EH (cell line): ENCODE data around the gene USP37.
"Not testable (repeated sequence)": the region's sequence is repeated elsewhere in the genome, so short reads cannot be mapped to it uniquely, and the experiment has no call there.

ENCODE experiments used
- DNase-seq: peaks from one replicate; pipeline ENCODE4 v3.0.0-alpha.2; 2015; ENCODE audit warnings: low read depth

Gene USP37

DNA sequence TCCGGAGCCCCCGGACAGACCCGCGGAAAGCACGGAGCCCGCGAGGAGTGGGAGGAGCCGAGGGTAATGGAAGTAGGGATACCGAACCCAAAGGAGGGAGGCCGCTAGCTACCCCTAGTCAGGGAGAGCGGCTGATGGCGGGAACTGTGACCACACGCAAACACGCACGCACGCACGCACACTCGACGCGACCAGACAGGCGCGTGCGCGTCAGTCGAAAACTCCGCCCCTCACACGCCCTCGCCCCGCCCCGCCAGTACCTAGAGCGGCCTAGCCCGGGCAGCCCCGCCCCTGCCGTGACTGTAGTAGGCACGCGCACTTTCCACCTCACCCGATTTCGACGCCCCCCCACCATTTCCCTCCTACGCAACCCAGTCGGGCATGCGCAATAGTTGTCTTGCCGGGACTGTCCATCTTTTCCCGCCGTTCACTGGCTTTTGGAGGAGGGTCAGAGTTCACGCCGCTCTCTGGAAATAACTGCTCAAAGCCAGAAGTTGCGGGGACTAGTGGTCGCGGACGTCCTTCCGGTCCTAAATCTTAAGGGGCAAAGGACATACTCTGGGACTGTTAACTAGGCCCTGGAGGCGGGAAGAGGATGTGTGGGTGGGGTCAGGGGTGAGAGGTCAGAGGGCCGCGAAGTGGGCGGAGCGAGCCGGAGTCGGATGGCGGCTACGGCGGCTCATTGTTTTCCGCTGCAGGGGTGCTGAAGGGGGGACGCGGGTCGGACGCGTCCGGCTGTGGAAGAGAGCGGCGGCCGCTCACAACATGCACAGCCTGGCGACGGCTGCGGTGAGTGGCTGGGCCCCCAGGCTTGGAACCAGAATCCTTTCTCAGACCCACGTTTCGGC is at the start of gene USP37, which contains the start of gene CNOT9:
Gene USP37 (minus strand): TSS at position 162 of the 848 bp plus-strand sequence. CDS start 9,698 bp downstream, outside the sequence.
Gene CNOT9 (plus strand): TSS at position 650 of the 848 bp plus-strand sequence. CDS start 116 bp downstream, at position 766.
- peak; percentile 99 for DNase-seq

- no peak for DNase-seq
Measured at GRCh38 chr2:218615868-218616315, 47.7 kb upstream of the USP37 start.

DNA sequence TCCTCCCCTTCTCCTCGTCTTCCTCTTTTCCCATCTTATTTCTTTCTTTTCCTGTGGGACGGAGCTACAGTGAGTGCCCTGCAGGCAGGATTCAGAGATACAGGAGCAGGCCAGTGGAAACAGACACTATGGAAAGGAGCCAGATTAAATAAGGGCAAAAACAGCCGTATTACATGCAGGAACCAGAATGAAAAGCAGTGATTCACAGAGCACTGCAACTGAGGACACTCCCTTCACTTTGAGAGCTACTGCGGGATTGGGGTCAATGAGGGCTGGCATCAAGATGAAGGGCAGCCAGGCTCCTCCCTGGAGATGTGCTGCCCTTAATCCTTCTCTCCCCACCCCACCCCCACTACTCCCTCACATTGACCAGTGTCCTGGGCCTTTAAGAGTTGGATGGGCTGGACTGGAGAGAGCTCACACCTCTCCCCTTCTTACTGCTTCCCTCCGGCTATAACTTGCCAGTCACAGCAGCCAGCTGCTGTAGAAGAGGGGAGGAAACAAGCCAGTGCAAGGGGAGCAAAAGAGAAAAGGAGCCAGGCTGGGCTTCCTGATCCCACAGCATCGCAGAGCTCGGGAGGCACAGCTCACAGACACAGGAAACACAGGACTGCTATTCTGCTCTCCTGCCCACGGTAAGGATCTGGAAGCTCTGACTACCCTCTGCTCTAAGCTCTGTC is 39.4 kb upstream of the USP37 start, which contains the start of gene PLCD4:
Gene PLCD4 (plus strand): TSS at position 464 of the 680 bp plus-strand sequence. CDS start 7,841 bp downstream, outside the sequence.
- DNase-seq: peak; percentile 91

GRCh38 chr2:218605432-218605831 is 37.3 kb upstream of the USP37 start:
- DNase-seq: peak; percentile 68

- no peak for DNase-seq
Measured at GRCh38 chr2:218585541-218585940, 17.4 kb upstream of the USP37 start.

DNA sequence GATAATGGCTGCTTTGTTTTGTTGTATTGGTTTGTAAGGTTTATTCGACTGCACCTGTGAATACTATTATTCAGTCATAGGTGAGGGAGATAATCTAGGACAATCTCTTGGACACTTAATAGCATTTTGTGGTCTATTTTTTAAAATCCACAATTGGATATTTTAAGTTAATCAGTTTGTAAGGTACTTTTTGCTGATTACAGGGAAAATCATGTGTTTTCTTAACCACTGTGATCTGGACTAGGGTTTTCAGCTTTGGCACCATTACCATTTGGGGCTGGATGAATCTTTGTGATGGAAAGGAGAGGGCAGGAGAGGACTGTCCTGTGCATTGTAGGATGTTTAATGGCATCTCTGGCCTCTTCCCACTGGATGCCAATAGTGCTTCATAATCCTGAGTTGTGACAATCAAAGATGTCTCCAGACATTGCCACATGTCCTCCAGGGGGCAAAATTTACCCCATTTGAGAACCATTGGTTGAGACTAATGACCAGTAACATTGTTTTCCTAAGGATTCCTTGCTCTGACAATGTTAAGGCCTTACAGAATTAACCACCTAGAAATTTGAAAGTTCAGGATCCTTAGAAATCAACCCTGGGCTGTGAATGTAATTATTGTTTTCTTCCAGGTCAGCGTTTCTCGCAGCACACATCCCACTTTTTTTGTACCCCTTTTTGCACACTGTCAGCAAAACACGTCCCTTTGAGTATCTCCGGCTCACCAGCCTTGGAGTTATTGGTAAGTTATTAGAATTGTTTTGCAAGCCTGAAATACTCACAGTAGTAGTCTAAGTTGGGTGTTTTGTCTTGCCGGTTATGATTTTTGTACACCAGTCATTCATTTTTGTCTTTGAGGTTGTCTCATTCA is 16.1 kb upstream of the USP37 start:
- DNase-seq: peak; percentile 14

- DNase-seq: peak; percentile 80
Measured at GRCh38 chr2:218582076-218582475, 13.9 kb upstream of the USP37 start.

GRCh38 chr2:218578272-218578877 is 10.2 kb upstream of the USP37 start:
- no peak for DNase-seq

- DNase-seq: no peak
Measured at GRCh38 chr2:218577482-218578220, 9.5 kb upstream of the USP37 start.

- no peak for DNase-seq
Measured at GRCh38 chr2:218576854-218577253, 8.7 kb upstream of the USP37 start.

GRCh38 chr2:218570850-218571249 is 2.7 kb upstream of the USP37 start:
- peak; percentile 71 for DNase-seq

DNA sequence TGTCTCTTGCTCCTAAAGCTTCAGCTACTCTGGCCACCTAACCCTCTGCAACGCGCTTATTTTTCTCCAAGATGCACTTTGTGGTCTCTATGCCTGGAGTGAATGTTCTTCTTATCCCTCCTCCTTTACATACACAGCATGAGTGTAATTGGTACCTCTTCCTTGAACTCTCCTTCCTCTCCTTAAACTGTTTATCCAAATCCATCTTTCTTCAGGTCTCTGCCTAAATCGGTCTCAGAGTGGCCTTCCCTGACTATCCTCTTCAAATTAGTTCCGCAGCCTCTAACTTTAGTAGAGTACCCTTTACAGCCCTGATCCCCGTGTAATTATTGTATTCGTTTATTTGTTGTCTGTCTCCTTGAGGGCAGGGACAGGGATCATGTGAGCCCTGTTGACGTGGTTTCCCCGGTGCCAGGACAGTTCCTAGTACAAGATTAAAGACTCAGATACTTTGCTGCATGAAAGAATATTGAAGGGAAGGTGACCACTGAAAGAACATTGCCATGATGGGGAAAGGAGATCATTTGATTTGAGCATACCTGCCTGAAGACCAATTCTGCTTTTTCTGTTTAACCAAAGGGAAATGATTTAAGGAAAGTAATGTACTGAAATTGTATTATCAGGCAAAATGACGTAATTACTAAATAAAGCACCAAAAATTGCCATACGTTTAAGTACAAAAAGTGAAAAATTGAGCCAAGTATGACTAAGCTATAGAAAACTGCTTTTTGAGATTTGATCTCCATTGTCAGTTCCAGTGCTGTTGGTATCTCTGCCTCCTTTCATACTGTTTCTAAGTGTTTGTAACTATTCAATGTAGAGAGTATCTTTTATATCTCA is 1.7 kb upstream of the USP37 start:
- DNase-seq: peak; percentile 48

DNA sequence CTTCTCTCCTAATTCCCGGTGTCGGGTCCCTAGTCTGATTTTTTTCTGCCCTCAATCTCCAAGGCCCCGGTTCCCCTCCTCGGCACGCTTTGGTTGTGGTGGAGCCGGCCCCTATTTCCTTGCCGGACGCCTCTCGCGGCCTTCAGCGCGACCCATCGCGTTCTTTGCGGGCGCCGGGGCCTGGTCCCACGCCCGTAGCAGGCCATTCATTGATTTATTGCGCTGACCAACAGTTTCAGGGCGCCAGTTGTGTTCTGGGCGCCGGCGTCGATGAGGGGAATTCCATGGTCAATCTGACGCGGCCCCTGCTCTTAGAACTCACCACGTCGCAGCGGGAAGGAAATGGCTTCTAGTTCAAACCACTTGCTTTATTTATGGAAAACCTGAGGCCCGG is 884 bp upstream of the USP37 start:
- peak; percentile 71 for DNase-seq

DNA sequence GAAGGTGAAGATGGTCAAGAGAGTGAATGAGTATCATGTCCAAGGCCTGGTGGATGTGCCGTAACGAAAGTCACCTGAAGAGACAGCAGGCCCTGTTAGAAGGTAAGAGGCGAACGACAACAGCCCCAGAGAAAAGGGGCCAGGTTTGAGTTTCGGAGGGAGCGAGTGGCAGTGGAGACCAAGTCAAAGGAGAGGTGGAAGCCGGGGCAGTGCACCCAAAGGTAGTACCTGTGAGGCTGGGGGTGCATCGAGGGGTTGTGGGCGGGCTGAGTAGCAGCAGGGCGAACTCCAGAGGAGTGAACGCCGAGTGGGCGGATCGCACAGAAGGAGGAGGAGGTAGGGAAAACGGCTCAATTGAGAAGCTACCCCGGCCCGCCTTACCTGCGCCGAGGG is 358 bp downstream of the USP37 start:
- no peak for DNase-seq

DNA sequence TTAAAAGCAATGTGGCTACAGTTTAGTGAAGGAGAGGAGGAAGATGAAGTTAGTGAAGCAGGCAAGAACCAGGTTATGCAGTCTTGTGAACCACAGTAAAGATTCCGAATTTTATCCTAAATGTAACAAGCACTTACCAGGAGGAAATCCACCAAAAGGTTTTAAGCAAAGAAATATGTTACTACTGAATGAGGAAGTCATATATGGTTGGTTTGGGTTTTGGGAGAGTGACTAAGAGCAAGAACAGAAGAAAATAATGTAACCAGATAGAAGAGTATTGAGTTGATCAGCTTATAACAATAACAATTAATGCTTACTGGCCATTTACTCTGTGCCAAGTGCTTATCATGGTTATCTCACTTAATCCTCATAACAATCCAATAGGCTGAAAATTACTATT is 1.9 kb downstream of the USP37 start:
- DNase-seq: no peak

GRCh38 chr2:218564056-218564455 is 4.1 kb downstream of the USP37 start:
- no peak for DNase-seq

DNA sequence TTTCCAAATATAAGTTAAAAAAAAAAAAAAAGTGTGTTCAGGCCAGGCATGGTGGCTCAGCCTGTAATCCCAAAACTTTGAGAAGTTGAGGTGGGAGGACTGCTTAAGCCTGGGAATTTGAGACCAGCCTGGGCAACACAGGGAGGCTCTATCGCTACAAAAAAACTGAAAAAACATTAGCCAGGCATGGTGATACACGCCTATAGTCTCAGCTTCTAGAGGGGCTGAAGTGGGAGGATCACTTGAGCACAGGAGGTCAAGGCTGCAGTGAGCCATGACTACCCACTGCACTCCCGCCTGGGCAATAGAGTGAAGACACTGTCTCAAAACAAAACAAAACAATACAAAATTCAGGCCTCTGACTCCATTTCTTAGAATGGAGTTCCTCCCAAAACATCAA is 9.2 kb downstream of the USP37 start:
- DNase-seq: no peak

DNA sequence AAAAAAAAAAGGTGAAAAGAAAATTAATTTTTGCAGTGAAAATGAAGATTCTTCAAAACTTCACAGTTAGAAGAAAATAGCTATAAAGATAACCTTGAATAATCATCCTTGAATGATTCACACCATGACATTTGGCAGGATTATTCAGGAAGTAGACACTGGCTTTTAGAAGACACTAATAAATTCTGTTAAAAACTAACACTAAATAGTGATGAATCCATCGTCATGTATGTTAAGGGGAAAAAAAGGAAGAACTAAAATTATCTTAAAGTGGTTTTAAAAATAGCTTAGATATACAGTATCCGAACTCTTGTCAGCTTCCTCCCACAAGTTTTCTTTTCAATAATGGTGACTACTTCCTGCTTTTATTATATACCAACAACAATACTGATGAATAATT is 10.2 kb downstream of the USP37 start:
- no peak for DNase-seq

DNA sequence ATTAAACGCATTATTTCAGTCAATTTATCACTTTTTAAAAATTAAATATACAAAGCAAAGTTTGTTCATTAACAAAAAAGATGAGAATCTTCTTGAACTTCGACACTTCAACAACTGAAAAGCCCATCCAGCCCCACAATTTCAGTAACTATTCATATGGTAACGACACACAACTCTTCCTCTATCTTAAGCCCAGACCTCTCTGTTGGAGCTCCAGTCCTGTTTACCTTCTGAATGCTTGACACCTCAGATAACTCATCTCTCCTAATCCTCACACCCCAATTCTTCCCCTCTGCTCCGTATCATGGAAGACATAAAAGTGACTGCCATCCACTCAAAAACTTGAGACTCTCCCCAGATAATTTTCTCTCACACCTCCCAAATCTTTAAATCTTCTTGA is 12.6 kb downstream of the USP37 start:
- no peak for DNase-seq

- DNase-seq: not testable (repeated sequence)
Measured at GRCh38 chr2:218554225-218554624, 13.9 kb downstream of the USP37 start.
